Activated T-cell treated with anti-CD3 and anti-CD28 coated beads, Interleukin-2, amount 50 U/mL, for 72 hours (primary cell): ENCODE data around the gene TYW1. TPM values are rescaled to one million over a fixed set of nuclear protein-coding genes. Genes with fewer than 3 reads are reported as not detected.
"Not testable (repeated sequence)": the region's sequence is repeated elsewhere in the genome, so short reads cannot be mapped to it uniquely, and the experiment has no call there.

Experiments used
- ATAC-seq, 2 donors: fragments of 150-1000 bp; cut with Tn5 transposase; replicated peaks in 1 of 2; 2 replicates each; pipeline ENCODE4 v1.10.0; 2021; ENCODE audit warnings: moderate library complexity in 2 of 2, mild to moderate bottlenecking in 1 of 2
- DNase-seq, 2 donors: peaks; one replicate each; pipeline ENCODE4 v3.0.0; 2021 to 2022; ENCODE audit warnings: mixed read lengths in 1 of 2
- H3K27ac Mint-ChIP-seq: one replicate; pipeline ENCODE4 v1.8.0; 2022; ENCODE audit warnings: mild to moderate bottlenecking, moderate library complexity, mixed read lengths
- H3K27me3 Mint-ChIP-seq: one replicate; pipeline ENCODE4 v1.8.0; 2022; ENCODE audit warnings: low read depth, mixed read lengths
- H3K36me3 Mint-ChIP-seq, 2 donors: one replicate each; pipeline ENCODE4 v1.8.0; 2022; ENCODE audit warnings: mixed read lengths in 2 of 2, mild to moderate bottlenecking in 1 of 2; ENCODE audit not compliant: insufficient read depth in 2 of 2
- H3K4me1 Mint-ChIP-seq: one replicate; pipeline ENCODE4 v1.8.0; 2022; ENCODE audit warnings: low read depth, mixed read lengths
- H3K4me3 Mint-ChIP-seq, 2 donors: one replicate each; pipeline ENCODE4 v1.8.0; 2022; ENCODE audit warnings: mild to moderate bottlenecking in 2 of 2, mixed read lengths in 2 of 2, moderate library complexity in 2 of 2
- H3K9me3 Mint-ChIP-seq, 2 donors: one replicate each; pipeline ENCODE4 v1.8.0; 2022; ENCODE audit warnings: mixed read lengths in 2 of 2
- total RNA-seq, 2 donors: library from RNA; stranded (reverse); gene quantifications; one replicate each; pipeline ENCODE4 v1.2.3, GENCODE V29; 2022

Gene TYW1
- total RNA-seq, 2 donors from 2014 or later = 17.1 to 21.8 TPM

- not testable (repeated sequence) for H3K27ac Mint-ChIP-seq, H3K4me1 Mint-ChIP-seq, H3K27me3 Mint-ChIP-seq, DNase-seq, H3K9me3 Mint-ChIP-seq, ATAC-seq, H3K4me3 Mint-ChIP-seq
- peaks cover 15 to 23% of the 10 kb centered on the region in 2 donors for H3K36me3 Mint-ChIP-seq
These were observed 92.6 kb downstream of the TYW1 start for GRCh38 chr7:67089261-67089660.

GRCh38 chr7:67091053-67091452, 94.4 kb downstream of the TYW1 start:
- not testable (repeated sequence) for H3K4me1 Mint-ChIP-seq, H3K9me3 Mint-ChIP-seq, ATAC-seq, H3K4me3 Mint-ChIP-seq, DNase-seq, H3K27me3 Mint-ChIP-seq, H3K27ac Mint-ChIP-seq
- peaks cover 9 to 13% of the 10 kb centered on the region in 2 donors for H3K36me3 Mint-ChIP-seq

GRCh38 chr7:67098031-67098430, 101.4 kb downstream of the TYW1 start:
- not testable (repeated sequence) for H3K4me3 Mint-ChIP-seq, H3K27ac Mint-ChIP-seq, H3K27me3 Mint-ChIP-seq, ATAC-seq, DNase-seq, H3K9me3 Mint-ChIP-seq
- H3K36me3 Mint-ChIP-seq = peaks cover 10 to 26% of the 10 kb centered on the region in 2 donors
- H3K4me1 Mint-ChIP-seq = peaks cover 15% of the 10 kb centered on the region

GRCh38 chr7:67099406-67099805, 102.8 kb downstream of the TYW1 start:
- H3K9me3 Mint-ChIP-seq, DNase-seq, H3K4me3 Mint-ChIP-seq, H3K27me3 Mint-ChIP-seq, ATAC-seq: not testable (repeated sequence)
- Mint-ChIP-seq H3K36me3 (peaks cover 18 to 38% of the 10 kb centered on the region in 2 donors), H3K4me1 (peaks cover 25% of the 10 kb centered on the region), H3K27ac (peak overlapping the region; percentile 1)

GRCh38 chr7:67100038-67100437, 103.4 kb downstream of the TYW1 start:
- H3K36me3 Mint-ChIP-seq = peaks cover 18 to 43% of the 10 kb centered on the region in 2 donors
- H3K4me3 Mint-ChIP-seq = not testable (repeated sequence)

GRCh38 chr7:67100956-67101361, 104.3 kb downstream of the TYW1 start:
- Mint-ChIP-seq H3K36me3 (peaks cover 18 to 48% of the 10 kb centered on the region in 2 donors), H3K4me1 (peaks cover 36% of the 10 kb centered on the region), H3K27ac (no peak overlapping the region), H3K9me3 (peaks cover 2 to 6% of the 10 kb centered on the region in 2 donors), H3K27me3 (no peaks in the 10 kb centered on the region), H3K4me3 (no peak overlapping the region)
- no peak for ATAC-seq
- no peak for DNase-seq

More at GRCh38 chr7:67100038-67100437, 103.4 kb downstream of the TYW1 start:
- peak; percentile 41 to 54 for ATAC-seq
- DNase-seq, H3K27ac Mint-ChIP-seq, H3K27me3 Mint-ChIP-seq, H3K9me3 Mint-ChIP-seq: not testable (repeated sequence)
- peaks cover 28% of the 10 kb centered on the region for H3K4me1 Mint-ChIP-seq

- H3K27me3 Mint-ChIP-seq = not testable (repeated sequence)
- peaks cover 13 to 39% of the 10 kb centered on the region in 2 donors for H3K36me3 Mint-ChIP-seq
- peak in 1 of 2 donors; percentile 21 for ATAC-seq
These were observed 108.3 kb downstream of the TYW1 start for GRCh38 chr7:67104937-67105336.

GRCh38 chr7:67105377-67105776, 108.7 kb downstream of the TYW1 start:
- Mint-ChIP-seq H3K27ac (peak overlapping the region; percentile 80), H3K36me3 (peaks cover 12 to 35% of the 10 kb centered on the region in 2 donors), H3K4me1 (peaks cover 22% of the 10 kb centered on the region), H3K27me3 (no peaks in the 10 kb centered on the region), H3K9me3 (peaks cover 2 to 6% of the 10 kb centered on the region in 2 donors), H3K4me3 (no peak overlapping the region)
- no peak for ATAC-seq
- DNase-seq = no peak

More at GRCh38 chr7:67104937-67105336, 108.3 kb downstream of the TYW1 start:
- not testable (repeated sequence) for H3K4me3 Mint-ChIP-seq, H3K9me3 Mint-ChIP-seq, DNase-seq
- peaks cover 26% of the 10 kb centered on the region for H3K4me1 Mint-ChIP-seq
- peak overlapping the region; percentile 26 for H3K27ac Mint-ChIP-seq

- not testable (repeated sequence) for H3K9me3 Mint-ChIP-seq, H3K27ac Mint-ChIP-seq, ATAC-seq, DNase-seq, H3K27me3 Mint-ChIP-seq, H3K4me3 Mint-ChIP-seq
- H3K36me3 Mint-ChIP-seq = peaks cover 10 to 34% of the 10 kb centered on the region in 2 donors
- H3K4me1 Mint-ChIP-seq = peaks cover 21% of the 10 kb centered on the region
These were observed 109.6 kb downstream of the TYW1 start for GRCh38 chr7:67106255-67106654.

- not testable (repeated sequence) for DNase-seq, H3K27me3 Mint-ChIP-seq, H3K4me3 Mint-ChIP-seq, H3K9me3 Mint-ChIP-seq, ATAC-seq, H3K36me3 Mint-ChIP-seq, H3K27ac Mint-ChIP-seq, H3K4me1 Mint-ChIP-seq
These were observed 114.7 kb downstream of the TYW1 start for GRCh38 chr7:67111342-67111741.

- not testable (repeated sequence) for ATAC-seq, H3K27me3 Mint-ChIP-seq, H3K9me3 Mint-ChIP-seq, DNase-seq, H3K27ac Mint-ChIP-seq, H3K4me1 Mint-ChIP-seq, H3K36me3 Mint-ChIP-seq, H3K4me3 Mint-ChIP-seq
These were observed 118.0 kb downstream of the TYW1 start for GRCh38 chr7:67114483-67115246.

- H3K27me3 Mint-ChIP-seq, H3K36me3 Mint-ChIP-seq, H3K4me1 Mint-ChIP-seq, H3K9me3 Mint-ChIP-seq, H3K4me3 Mint-ChIP-seq, ATAC-seq, DNase-seq: not testable (repeated sequence)
- H3K27ac Mint-ChIP-seq = peak overlapping the region; percentile 60
These were observed 123.9 kb downstream of the TYW1 start for GRCh38 chr7:67120491-67120890.

GRCh38 chr7:67128257-67128656, 131.6 kb downstream of the TYW1 start:
- ATAC-seq, DNase-seq, H3K36me3 Mint-ChIP-seq, H3K9me3 Mint-ChIP-seq, H3K27me3 Mint-ChIP-seq: not testable (repeated sequence)
- peak overlapping the region; percentile 58 for H3K27ac Mint-ChIP-seq
- H3K4me1 Mint-ChIP-seq = peaks cover 36% of the 10 kb centered on the region
- H3K4me3 Mint-ChIP-seq = peak overlapping the region; percentile 17 to 73
